IMR-90 (cell line): ENCODE results near the gene MOXD1. TPM values are rescaled to one million over a fixed set of nuclear protein-coding genes. Genes with fewer than 3 reads are reported as not detected.

ENCODE experiments used
- ATAC-seq: fragments of 200-7000 bp; cut with Tn5 transposase; 2 replicates; pipeline ENCODE4 v1.9.1; 2020; ENCODE audit warnings: low read depth, mild to moderate bottlenecking, moderate library complexity
- BruUV-seq: library from RNA; stranded (reverse); fragments of 400-500 nt; replicated peaks from 2 replicates; lab custom pipeline; 2021; lab: Mats Ljungman, UMichigan
- CTCF ChIA-PET: fragments of 300-600 bp; formaldehyde crosslinking; extraction: SDS; loops from one replicate; lab custom pipeline; 2021; ENCODE audit warnings: antibody characterized with exemption; lab: Yijun Ruan, JAX
- POLR2A ChIA-PET: fragments of 300-600 bp; sonication (Branson Sonifier 250); formaldehyde crosslinking; loops from one replicate; lab custom pipeline; 2022; ENCODE audit warnings: antibody characterized with exemption; ENCODE audit not compliant: unreplicated experiment; lab: Charles Lee
- DNase-seq: peaks from one replicate; pipeline ENCODE4 v3.0.0; 2013
- H2AFZ ChIP-seq: replicated peaks from 2 replicates; pipeline ENCODE3; 2013; ENCODE audit warnings: low read length, mild to moderate bottlenecking; ENCODE audit not compliant: poor library complexity
- H2AK5ac ChIP-seq: 2 replicates; pipeline ENCODE4 v1.6.1; 2013; ENCODE audit warnings: low read depth, low read length, inconsistent platforms
- H2AK9ac ChIP-seq: replicated peaks from 2 replicates; pipeline ENCODE3; 2013; ENCODE audit warnings: mild to moderate bottlenecking, low read depth, low read length, moderate library complexity; ENCODE audit not compliant: poor library complexity
- H2BK120ac ChIP-seq: 2 replicates; pipeline ENCODE4 v1.6.1; 2013; ENCODE audit warnings: low read depth, low read length, inconsistent platforms
- H2BK15ac ChIP-seq: 3 replicates; pipeline ENCODE4 v1.6.1; 2013; ENCODE audit warnings: low read depth, low read length, inconsistent platforms
- H2BK20ac ChIP-seq: 2 replicates; pipeline ENCODE4 v1.6.1; 2013; ENCODE audit warnings: low read depth, mild to moderate bottlenecking, inconsistent platforms, low read length, moderate library complexity
- H2BK5ac ChIP-seq: 2 replicates; pipeline ENCODE4 v1.6.1; 2013; ENCODE audit warnings: mild to moderate bottlenecking, low read depth, low read length, inconsistent platforms; ENCODE audit not compliant: poor library complexity, severe bottlenecking
- H3K14ac ChIP-seq: replicated peaks from 2 replicates; pipeline ENCODE4 v1.6.1; 2013; ENCODE audit warnings: low read depth, low read length, inconsistent platforms
- H3K18ac ChIP-seq: 2 replicates; pipeline ENCODE4 v1.6.1; 2013; ENCODE audit warnings: low read depth, low read length, control low read depth
- H3K23ac ChIP-seq: 2 replicates; pipeline ENCODE4 v1.6.1; 2013; ENCODE audit warnings: low read depth, low read length, inconsistent platforms
- H3K27ac ChIP-seq: 2 replicates; pipeline ENCODE4 v1.5.1; 2013; ENCODE audit warnings: mild to moderate bottlenecking, control low read depth, low read length; ENCODE audit not compliant: insufficient read depth
- H3K27me3 ChIP-seq: 2 replicates; pipeline ENCODE4 v1.6.1; 2013; ENCODE audit warnings: low read length; ENCODE audit not compliant: control insufficient read depth, insufficient read depth
- H3K36me3 ChIP-seq: 2 replicates; pipeline ENCODE4 v1.6.1; 2013; ENCODE audit warnings: low read length, mixed read lengths; ENCODE audit not compliant: control insufficient read depth, insufficient read depth
- H3K4ac ChIP-seq: 2 replicates; pipeline ENCODE4 v1.6.1; 2013; ENCODE audit warnings: low read depth, low read length, inconsistent platforms
- H3K4me1 ChIP-seq: 2 replicates; pipeline ENCODE4 v1.6.1; 2013; ENCODE audit warnings: low read length, mixed read lengths; ENCODE audit not compliant: control insufficient read depth, insufficient read depth
- H3K4me2 ChIP-seq: 2 replicates; pipeline ENCODE4 v1.6.1; 2013; ENCODE audit warnings: low read depth, mild to moderate bottlenecking, control low read depth, low read length, moderate library complexity
- H3K4me3 ChIP-seq: 2 replicates; pipeline ENCODE4 v1.5.1; 2013; ENCODE audit warnings: low read depth, mild to moderate bottlenecking, control low read depth, low read length, moderate library complexity; ENCODE audit not compliant: insufficient read depth
- H3K56ac ChIP-seq: 2 replicates; pipeline ENCODE4 v1.6.1; 2013; ENCODE audit warnings: low read length, inconsistent platforms; ENCODE audit not compliant: insufficient read depth; ENCODE audit errors: extremely low read depth
- H3K79me1 ChIP-seq, 2 experiments: 2 replicates each; pipeline ENCODE4 v1.6.1; 2013; ENCODE audit warnings: low read length in 2 of 2, inconsistent platforms in 1 of 2, low read depth in 1 of 2
- H3K9ac ChIP-seq: 2 replicates; pipeline ENCODE4 v1.6.1; 2013; ENCODE audit warnings: low read depth, low read length, control low read depth
- H3K9me1 ChIP-seq: 2 replicates; pipeline ENCODE4 v1.6.1; 2013; ENCODE audit warnings: low read length, inconsistent platforms; ENCODE audit not compliant: insufficient read depth
- H3K9me3 ChIP-seq: 2 replicates; pipeline ENCODE4 v1.6.1; 2013; ENCODE audit warnings: low read length; ENCODE audit not compliant: control insufficient read depth, insufficient read depth
- H4K20me1 ChIP-seq: 2 replicates; pipeline ENCODE4 v1.6.1; 2013; ENCODE audit warnings: low read length, inconsistent platforms; ENCODE audit not compliant: insufficient read depth
- H4K5ac ChIP-seq: 2 replicates; pipeline ENCODE4 v1.6.1; 2013; ENCODE audit warnings: mild to moderate bottlenecking, low read depth, low read length, control low read depth
- H4K8ac ChIP-seq, 2 experiments: 2 replicates each; pipeline ENCODE4 v1.6.1; 2013; ENCODE audit warnings: low read depth in 2 of 2, low read length in 2 of 2, control low read depth in 1 of 2, inconsistent platforms in 1 of 2
- H4K91ac ChIP-seq: 2 replicates; pipeline ENCODE4 v1.6.1; 2013; ENCODE audit warnings: low read depth, low read length, inconsistent platforms; ENCODE audit not compliant: insufficient read depth
- BHLHE40 ChIP-seq: fragments of 150-350 bp; IDR thresholded peaks from 2 replicates; pipeline ENCODE4 v1.6.1; 2016; ENCODE audit warnings: mild to moderate bottlenecking, low read depth, low read length
- CEBPB ChIP-seq: IDR thresholded peaks from 2 replicates; pipeline ENCODE4 v1.6.1; 2012; ENCODE audit warnings: low read depth, low read length, improper control_type of control experiment
- CHD1 ChIP-seq: IDR thresholded peaks from 2 replicates; pipeline ENCODE4 v1.6.1; 2012; ENCODE audit warnings: low read depth, low read length, improper control_type of control experiment
- FOS ChIP-seq: fragments of 150-350 bp; IDR thresholded peaks from 2 replicates; pipeline ENCODE4 v1.6.1; 2016; ENCODE audit warnings: low read depth, low read length
- MAFK ChIP-seq: IDR thresholded peaks from 2 replicates; pipeline ENCODE4 v1.6.1; 2012; ENCODE audit warnings: low read depth, low read length, improper control_type of control experiment
- MAZ ChIP-seq: IDR thresholded peaks from 2 replicates; pipeline ENCODE4 v1.6.1; 2012; ENCODE audit warnings: low read depth, mild to moderate bottlenecking, low read length, improper control_type of control experiment, moderate library complexity, borderline replicate concordance
- MXI1 ChIP-seq: IDR thresholded peaks from 2 replicates; pipeline ENCODE4 v1.6.1; 2012; ENCODE audit warnings: low read depth, mild to moderate bottlenecking, low read length, moderate library complexity, borderline replicate concordance
- NFE2L2 ChIP-seq: fragments of 150-350 bp; IDR thresholded peaks from 2 replicates; pipeline ENCODE4 v1.6.1; 2016; ENCODE audit warnings: low read depth, mild to moderate bottlenecking, low read length
- POLR2A ChIP-seq: IDR thresholded peaks from 2 replicates; pipeline ENCODE4 v1.6.1; 2012; ENCODE audit warnings: mild to moderate bottlenecking, low read depth, low read length
- RCOR1 ChIP-seq: IDR thresholded peaks from 2 replicates; pipeline ENCODE4 v1.6.1; 2012; ENCODE audit warnings: mild to moderate bottlenecking, low read length, improper control_type of control experiment; ENCODE audit not compliant: insufficient replicate concordance
- RFX5 ChIP-seq: IDR thresholded peaks from 2 replicates; pipeline ENCODE4 v1.8.0; 2012; ENCODE audit warnings: low read depth, mild to moderate bottlenecking, low read length, moderate library complexity
- WGBS, 2 experiments: methylation state at CpG; one replicate each; pipeline versions ENCODE4 v1.1.5 to v1.1.7; 2013; ENCODE audit warnings: missing lambda C conversion rate in 2 of 2; ENCODE audit not compliant: insufficient read length in 1 of 2; ENCODE audit errors: extremely low coverage in 2 of 2; 5-methylcytosine and 5-hydroxymethylcytosine counted together
- dilution Hi-C: fragments of 300-500 bp; cut with HindIII; formaldehyde crosslinking; loops from one replicate; pipeline ENCODE4 v1.14.3; 2018; ENCODE audit warnings: low sequenced_read_pairs; ENCODE audit not compliant: unreplicated experiment
- in situ Hi-C: fragments of 300-500 bp; cut with MboI; formaldehyde crosslinking; loops from 3 replicates; pipeline ENCODE4 v1.14.3; 2019; ENCODE audit warnings: low sequenced_read_pairs, inconsistent platforms, mixed read lengths
- intact Hi-C: fragments of 100-400 bp; cut with micrococcal nuclease; formaldehyde crosslinking; loops from 2 replicates; pipeline ENCODE4 v1.10.0; 2022
- polyA plus RNA-seq, 3 experiments: library from polyadenylated mRNA; depleted of rRNA; stranded (reverse); fragments of >200 nt; gene quantifications; 2 replicates each; pipeline ENCODE4 v1.2.3, GENCODE V29; 2012; ENCODE audit warnings: low replicate concordance in 1 of 3
- total RNA-seq: library from RNA; depleted of rRNA; stranded (reverse); fragments of >200 nt; gene quantifications from 2 replicates; pipeline ENCODE4 v1.2.3, GENCODE V29; 2012
- TF ChIP-seq, protein P1 (sequence below): fragments of 150-350 bp; IDR thresholded peaks from 2 replicates; pipeline ENCODE4 v1.6.1; 2017; ENCODE audit warnings: mild to moderate bottlenecking, antibody characterized with exemption, low read length, low read depth
- TF ChIP-seq, protein P2 (sequence below): conservative IDR thresholded peaks from 2 replicates; pipeline ENCODE4 v1.5.1; 2012; ENCODE audit warnings: mild to moderate bottlenecking, low read depth, low read length, improper control_type of control experiment

MOXD1 gene
- total and polyA plus RNA-seq, 2 of the 4 experiments (the other 2 are of a cell fraction): 10.0 to 19.4 TPM

DNA sequence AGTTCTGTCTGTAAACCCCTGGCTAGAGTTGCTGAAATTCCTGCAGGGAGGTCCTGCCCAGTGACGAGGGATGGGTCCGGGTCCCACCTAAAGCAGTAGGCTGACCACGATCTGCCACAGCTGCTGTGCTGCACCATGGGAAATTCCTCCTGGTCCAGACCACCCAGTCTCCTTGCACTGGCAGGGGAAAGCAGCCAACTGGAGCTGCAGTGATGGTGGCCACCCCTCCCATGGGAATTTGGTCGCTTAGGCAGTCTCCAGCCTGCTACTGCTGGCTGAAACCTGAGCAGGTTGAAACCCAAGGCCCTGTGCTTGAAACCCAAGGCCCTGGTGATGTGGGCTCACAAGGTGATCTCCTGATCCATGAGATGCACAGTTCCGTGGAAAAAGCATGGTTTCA, 23.9 kb upstream of the MOXD1 start:
- H3K9me1 ChIP-seq: no peaks in the 10 kb centered on the region
- no peak overlapping the region for H3K56ac ChIP-seq
- no peak overlapping the region for H3K27ac ChIP-seq
- no peak overlapping the region for H3K4ac ChIP-seq
- DNase-seq (no peak), ATAC-seq (no peak)
- H2AFZ ChIP-seq: no peak overlapping the region
- no peak overlapping the region for H3K23ac ChIP-seq
- ChIA-PET CTCF (no interaction called here), POLR2A (no interaction called here)
- no peak overlapping the region for H3K4me3 ChIP-seq
- H2BK15ac ChIP-seq: no peak overlapping the region
- no peaks in the 10 kb centered on the region for H3K4me1 ChIP-seq
- H2BK20ac ChIP-seq: no peak overlapping the region
- no peak overlapping the region for H4K8ac ChIP-seq
- BruUV-seq: no TSS peak
- H2BK120ac ChIP-seq: no peak overlapping the region
- no peak overlapping the region for H4K5ac ChIP-seq
- no peak overlapping the region for H2AK5ac ChIP-seq
- no peaks in the 10 kb centered on the region for H3K79me1 ChIP-seq
- H2BK5ac ChIP-seq: no peak overlapping the region
- TF ChIP-seq BHLHE40: no peak
- TF ChIP-seq POLR2A: no peak
- no peak for TF ChIP-seq MXI1
- TF ChIP-seq, protein P1, sequence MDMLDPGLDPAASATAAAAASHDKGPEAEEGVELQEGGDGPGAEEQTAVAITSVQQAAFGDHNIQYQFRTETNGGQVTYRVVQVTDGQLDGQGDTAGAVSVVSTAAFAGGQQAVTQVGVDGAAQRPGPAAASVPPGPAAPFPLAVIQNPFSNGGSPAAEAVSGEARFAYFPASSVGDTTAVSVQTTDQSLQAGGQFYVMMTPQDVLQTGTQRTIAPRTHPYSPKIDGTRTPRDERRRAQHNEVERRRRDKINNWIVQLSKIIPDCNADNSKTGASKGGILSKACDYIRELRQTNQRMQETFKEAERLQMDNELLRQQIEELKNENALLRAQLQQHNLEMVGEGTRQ: no peak
- TF ChIP-seq CEBPB: no peak
- no peak for TF ChIP-seq RCOR1
- TF ChIP-seq CHD1: no peak
- no peak for TF ChIP-seq MAFK
- TF ChIP-seq, protein P2, sequence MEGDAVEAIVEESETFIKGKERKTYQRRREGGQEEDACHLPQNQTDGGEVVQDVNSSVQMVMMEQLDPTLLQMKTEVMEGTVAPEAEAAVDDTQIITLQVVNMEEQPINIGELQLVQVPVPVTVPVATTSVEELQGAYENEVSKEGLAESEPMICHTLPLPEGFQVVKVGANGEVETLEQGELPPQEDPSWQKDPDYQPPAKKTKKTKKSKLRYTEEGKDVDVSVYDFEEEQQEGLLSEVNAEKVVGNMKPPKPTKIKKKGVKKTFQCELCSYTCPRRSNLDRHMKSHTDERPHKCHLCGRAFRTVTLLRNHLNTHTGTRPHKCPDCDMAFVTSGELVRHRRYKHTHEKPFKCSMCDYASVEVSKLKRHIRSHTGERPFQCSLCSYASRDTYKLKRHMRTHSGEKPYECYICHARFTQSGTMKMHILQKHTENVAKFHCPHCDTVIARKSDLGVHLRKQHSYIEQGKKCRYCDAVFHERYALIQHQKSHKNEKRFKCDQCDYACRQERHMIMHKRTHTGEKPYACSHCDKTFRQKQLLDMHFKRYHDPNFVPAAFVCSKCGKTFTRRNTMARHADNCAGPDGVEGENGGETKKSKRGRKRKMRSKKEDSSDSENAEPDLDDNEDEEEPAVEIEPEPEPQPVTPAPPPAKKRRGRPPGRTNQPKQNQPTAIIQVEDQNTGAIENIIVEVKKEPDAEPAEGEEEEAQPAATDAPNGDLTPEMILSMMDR: no peak
- TF ChIP-seq NFE2L2: no peak
- no peak for TF ChIP-seq RFX5
- TF ChIP-seq FOS: no peak
- TF ChIP-seq MAZ: no peak
- no peak overlapping the region for H3K4me2 ChIP-seq
- no peaks in the 10 kb centered on the region for H4K20me1 ChIP-seq
- H2AK9ac ChIP-seq: no peak overlapping the region
- H3K27me3 ChIP-seq: no peaks in the 10 kb centered on the region
- no peak overlapping the region for H3K14ac ChIP-seq
- in situ Hi-C loops (no loop called here), intact Hi-C loops (no loop called here), dilution Hi-C loops (no loop called here)
- no peaks in the 10 kb centered on the region for H3K9me3 ChIP-seq
- H3K9ac ChIP-seq: no peak overlapping the region
- H4K91ac ChIP-seq: no peak overlapping the region
- no peaks in the 10 kb centered on the region for H3K36me3 ChIP-seq
- 43% methylated on average over 4 of the region's 5 CpGs; no CpG with 5 or more reads in 1 of the 2 experiments for WGBS, 2 experiments
- no peak overlapping the region for H3K18ac ChIP-seq
